CD14-positive monocyte (primary cell): ENCODE measurements around the gene FKBP1A. TPM values are rescaled to one million over a fixed set of nuclear protein-coding genes. Genes with fewer than 3 reads are reported as not detected.

Experiments
- DNase-seq, 3 donors: peaks; one replicate each; pipeline ENCODE4 v3.0.0-alpha.2; 2011 to 2022
- H2AFZ ChIP-seq: 2 replicates; pipeline ENCODE4 v1.6.0; 2012; ENCODE audit warnings: mild to moderate bottlenecking, low read depth, low read length, inconsistent platforms; ENCODE audit not compliant: insufficient read depth, poor library complexity, severe bottlenecking
- H3K27ac ChIP-seq, 2 donors: 1 replicate in 1 of 2; 2 replicates in 1 of 2; pipeline ENCODE4 v1.5.1; 2012 to 2013; ENCODE audit warnings: low read length in 2 of 2, control low read depth in 1 of 2, inconsistent platforms in 1 of 2, low read depth in 1 of 2, mild to moderate bottlenecking in 1 of 2
- H3K27me3 ChIP-seq, 2 donors: one replicate each; pipeline versions ENCODE4 v1.6.0 to v1.6.1; 2011 to 2013; ENCODE audit warnings: low read length in 2 of 2; ENCODE audit not compliant: control insufficient read depth in 2 of 2, insufficient read depth in 2 of 2
- H3K36me3 ChIP-seq, 2 donors: replicated peaks in 1 of 2; 1 replicate in 1 of 2; 2 replicates in 1 of 2; pipeline versions ENCODE4 v1.5.1 to v1.6.1; 2012 to 2013; ENCODE audit warnings: low read length in 2 of 2, control low read depth in 1 of 2, inconsistent platforms in 1 of 2, mild to moderate bottlenecking in 1 of 2; ENCODE audit not compliant: insufficient read depth in 2 of 2, control insufficient read depth in 1 of 2
- H3K4me1 ChIP-seq, 2 donors: 1 replicate in 1 of 2; 2 replicates in 1 of 2; pipeline versions ENCODE4 v1.5.1 to v1.6.1; 2012 to 2013; ENCODE audit warnings: low read length in 2 of 2, control low read depth in 1 of 2, inconsistent platforms in 1 of 2, mild to moderate bottlenecking in 1 of 2, moderate library complexity in 1 of 2; ENCODE audit not compliant: insufficient read depth in 2 of 2, control insufficient read depth in 1 of 2
- H3K4me2 ChIP-seq: replicated peaks from 2 replicates; pipeline ENCODE3; 2012; ENCODE audit warnings: low read length, moderate library complexity, mild to moderate bottlenecking; ENCODE audit not compliant: poor library complexity, severe bottlenecking; ENCODE audit errors: extremely low read depth
- H3K4me3 ChIP-seq, 3 experiments: fragments of 200-600 bp in 1 of 3; sonication (generic) in 1 of 3; replicated peaks in 1 of 3; 1 replicate in 2 of 3; 2 replicates in 1 of 3; pipeline ENCODE4 v1.5.1; 2011 to 2013; ENCODE audit warnings: low read length in 3 of 3, mild to moderate bottlenecking in 3 of 3, control low read depth in 2 of 3, low read depth in 2 of 3, inconsistent platforms in 1 of 3, moderate library complexity in 1 of 3
- H3K79me2 ChIP-seq: 2 replicates; pipeline ENCODE4 v1.6.0; 2012; ENCODE audit warnings: mild to moderate bottlenecking, control low read depth, inconsistent platforms, low read length, moderate library complexity; ENCODE audit not compliant: insufficient read depth
- H3K9ac ChIP-seq: 2 replicates; pipeline ENCODE4 v1.6.0; 2017; ENCODE audit warnings: low read length, mild to moderate bottlenecking; ENCODE audit not compliant: insufficient read depth, poor library complexity, severe bottlenecking
- H3K9me3 ChIP-seq, 2 donors: replicated peaks in 1 of 2; 1 replicate in 1 of 2; 2 replicates in 1 of 2; pipeline versions ENCODE4 v1.5.1 to v1.6.1; 2012 to 2013; ENCODE audit warnings: low read length in 2 of 2, control low read depth in 1 of 2; ENCODE audit not compliant: control insufficient read depth in 1 of 2, insufficient read depth in 1 of 2
- H4K20me1 ChIP-seq: 2 replicates; pipeline ENCODE4 v1.6.0; 2012; ENCODE audit warnings: mild to moderate bottlenecking, low read length, control low read depth, moderate library complexity; ENCODE audit not compliant: insufficient read depth
- H3K27ac Mint-ChIP-seq, 7 donors: one replicate each; pipeline ENCODE4 v1.8.0; 2020; ENCODE audit warnings: mild to moderate bottlenecking in 7 of 7, mixed read lengths in 7 of 7, moderate library complexity in 6 of 7, inconsistent platforms in 2 of 7
- H3K27me3 Mint-ChIP-seq, 3 donors: one replicate each; pipeline ENCODE4 v1.8.0; 2021 to 2022; ENCODE audit warnings: low read depth in 3 of 3, mild to moderate bottlenecking in 3 of 3, mixed read lengths in 3 of 3, moderate library complexity in 3 of 3, inconsistent platforms in 1 of 3
- H3K36me3 Mint-ChIP-seq, 2 donors: one replicate each; pipeline ENCODE4 v1.8.0; 2020; ENCODE audit warnings: mixed read lengths in 2 of 2, inconsistent platforms in 1 of 2, mild to moderate bottlenecking in 1 of 2
- H3K4me1 Mint-ChIP-seq: one replicate; pipeline ENCODE4 v1.8.0; 2020; ENCODE audit warnings: mild to moderate bottlenecking, mixed read lengths
- H3K4me3 Mint-ChIP-seq, 2 donors: one replicate each; pipeline ENCODE4 v1.8.0; 2020; ENCODE audit warnings: mild to moderate bottlenecking in 2 of 2, mixed read lengths in 2 of 2, moderate library complexity in 1 of 2
- H3K9me3 Mint-ChIP-seq, 7 donors: one replicate each; pipeline ENCODE4 v1.8.0; 2020 to 2022; ENCODE audit warnings: mixed read lengths in 7 of 7, mild to moderate bottlenecking in 6 of 7, moderate library complexity in 6 of 7, inconsistent platforms in 2 of 7
- CTCF ChIP-seq: fragments of 200-600 bp; IDR thresholded peaks from one replicate; pipeline ENCODE4 v1.8.0; 2022; ENCODE audit warnings: antibody characterized with exemption, mild to moderate bottlenecking
- WGBS: methylation state at CpG from one replicate; pipeline ENCODE4 v1.1.5; 2013; ENCODE audit warnings: missing lambda C conversion rate; ENCODE audit not compliant: insufficient coverage; 5-methylcytosine and 5-hydroxymethylcytosine counted together
- intact Hi-C, 2 donors: fragments of 100-400 bp; cut with micrococcal nuclease; formaldehyde crosslinking; loops; one replicate each; pipeline versions ENCODE4 v1.15.0 to v1.15.1; 2023
- polyA plus RNA-seq, 3 donors: library from polyadenylated mRNA; depleted of rRNA in 1 of 3; unstranded in 2 of 3; stranded (reverse) in 1 of 3; fragments of 300-500 nt in 2 of 3; fragments of >200 nt in 1 of 3; fragmentation: Illumina TruSeq in 2 of 3; gene quantifications; 1 replicate in 2 of 3; 2 replicates in 1 of 3; pipeline ENCODE4 v1.2.3, GENCODE V29; 2012 to 2021

The FKBP1A gene
- polyA plus RNA-seq, 3 donors, result 155 to 268 (median 194) TPM

- no peak for DNase-seq
- TF ChIP-seq CTCF, result no peak
Observed at GRCh38 chr20:1341561-1342265, 51.1 kb downstream of the FKBP1A start.

GRCh38 chr20:1338801-1339200 is 54.1 kb downstream of the FKBP1A start:
- Mint-ChIP-seq H3K9me3 (no peaks in the 10 kb centered on the region), H3K36me3 (peaks cover 0 to 2% of the 10 kb centered on the region in 2 donors), H3K4me1 (peaks cover 25% of the 10 kb centered on the region), H3K4me3 (peak overlapping the region in 1 of 2 donors; percentile 37), H3K27me3 (peaks cover 0 to 9% (median 6%) of the 10 kb centered on the region in 3 donors), H3K27ac (no peak overlapping the region)
- no peak overlapping the region for H3K27ac ChIP-seq
- no peak overlapping the region for H2AFZ ChIP-seq
- H3K4me1 ChIP-seq, result peaks cover 14 to 18% of the 10 kb centered on the region in 2 donors
- no peak for TF ChIP-seq CTCF
- H3K36me3 ChIP-seq, result no peaks in the 10 kb centered on the region
- H3K4me2 ChIP-seq, result no peak overlapping the region
- no peak overlapping the region for H3K4me3 ChIP-seq
- 89% methylated on average over 3 of the region's 4 CpGs for WGBS
- intact Hi-C loops, result loop anchor here in 1 of 2 donors (10.0 kb wide), 1 partner anchor 1126 kb away; no protein-coding TSS in a partner anchor
- no peaks in the 10 kb centered on the region for H3K27me3 ChIP-seq
- H3K9me3 ChIP-seq, result no peaks in the 10 kb centered on the region
- H3K79me2 ChIP-seq, result no peaks in the 10 kb centered on the region
- H3K9ac ChIP-seq, result no peak overlapping the region
- H4K20me1 ChIP-seq, result peaks cover 27% of the 10 kb centered on the region
- DNase-seq, result no peak

More at GRCh38 chr20:1341561-1342265, 51.1 kb downstream of the FKBP1A start:
- Histone ChIP-seq H4K20me1 (peaks cover 5% of the 10 kb centered on the region), H2AFZ (no peak overlapping the region), H3K4me1 (peaks cover 5% of the 10 kb centered on the region in 2 donors), H3K27me3 (no peaks in the 10 kb centered on the region), H3K9ac (no peak overlapping the region), H3K4me2 (no peak overlapping the region), H3K9me3 (no peaks in the 10 kb centered on the region), H3K27ac (no peak overlapping the region), H3K36me3 (no peaks in the 10 kb centered on the region), H3K4me3 (no peak overlapping the region), H3K79me2 (no peaks in the 10 kb centered on the region)
- H3K27me3 Mint-ChIP-seq, result peaks cover 0 to 4% (median 2%) of the 10 kb centered on the region in 3 donors
- H3K36me3 Mint-ChIP-seq, result peaks cover 0 to 2% of the 10 kb centered on the region in 2 donors
- intact Hi-C loops, result no loop called here
- 94% methylated on average over 4 of the region's 5 CpGs for WGBS
- H3K4me1 Mint-ChIP-seq, result peaks cover 11% of the 10 kb centered on the region
- H3K9me3 Mint-ChIP-seq, result peaks cover 0 to 2% (median 0%) of the 10 kb centered on the region in 7 donors
- peak overlapping the region in 1 of 7 donors; percentile 23 for H3K27ac Mint-ChIP-seq
- H3K4me3 Mint-ChIP-seq, result no peak overlapping the region
